Sigmoid colon (tissue), 4 donors: ENCODE data around the gene STKLD1.

Experiments used
- EP300 ChIP-seq, 4 donors: sonication (generic); formaldehyde crosslinking; IDR thresholded peaks; one replicate each; pipeline ENCODE4 v1.6.1; 2017; ENCODE audit warnings: antibody characterized with exemption in 4 of 4
- POLR2AphosphoS5 ChIP-seq, 4 donors: sonication (generic); formaldehyde crosslinking; IDR thresholded peaks; one replicate each; pipeline ENCODE4 v1.6.1; 2017; ENCODE audit warnings: antibody characterized with exemption in 4 of 4
- TF ChIP-seq, protein P1 (sequence below), 4 experiments: fragments of 450-650 bp in 3 of 4; fragments of 200-600 bp in 1 of 4; IDR thresholded peaks; one replicate each; pipeline ENCODE4 v1.5.1; 2016 to 2019; ENCODE audit warnings: antibody characterized with exemption in 4 of 4, mild to moderate bottlenecking in 3 of 4, moderate library complexity in 2 of 4

DNA sequence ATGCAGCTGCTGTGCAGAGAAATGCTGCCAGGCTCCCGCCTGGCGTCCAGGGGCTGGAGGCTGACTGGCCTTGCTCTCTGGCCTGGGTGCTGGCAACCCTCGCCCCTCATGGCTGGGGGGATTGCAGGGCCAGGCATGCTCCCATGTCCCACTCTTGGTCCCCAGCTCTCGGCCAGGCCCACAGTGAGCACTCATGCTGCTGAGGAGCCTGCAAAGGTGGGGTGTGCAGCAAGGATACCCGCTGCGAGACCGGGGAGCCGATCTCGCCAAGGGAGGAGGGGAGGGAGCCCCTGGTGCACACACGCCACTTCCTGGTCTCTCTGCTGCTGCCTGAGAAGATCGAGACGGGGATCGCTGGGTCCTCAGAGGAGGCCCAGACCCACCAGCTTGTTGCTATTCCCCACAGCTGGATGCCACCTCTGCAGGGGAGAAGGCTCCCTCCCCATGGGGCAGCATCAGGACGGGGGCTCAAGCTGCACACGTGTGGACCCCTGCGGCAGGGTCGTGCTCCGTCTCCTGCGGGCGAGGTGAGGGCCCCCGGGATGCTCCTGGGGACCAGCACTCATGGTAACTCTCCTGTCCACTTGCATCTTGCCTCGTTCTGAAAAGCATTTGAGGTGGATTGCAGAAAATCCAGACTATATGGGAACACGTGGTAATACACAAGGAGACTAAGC lies 69.3 kb downstream of the STKLD1 start:
- TF ChIP-seq, protein P1, sequence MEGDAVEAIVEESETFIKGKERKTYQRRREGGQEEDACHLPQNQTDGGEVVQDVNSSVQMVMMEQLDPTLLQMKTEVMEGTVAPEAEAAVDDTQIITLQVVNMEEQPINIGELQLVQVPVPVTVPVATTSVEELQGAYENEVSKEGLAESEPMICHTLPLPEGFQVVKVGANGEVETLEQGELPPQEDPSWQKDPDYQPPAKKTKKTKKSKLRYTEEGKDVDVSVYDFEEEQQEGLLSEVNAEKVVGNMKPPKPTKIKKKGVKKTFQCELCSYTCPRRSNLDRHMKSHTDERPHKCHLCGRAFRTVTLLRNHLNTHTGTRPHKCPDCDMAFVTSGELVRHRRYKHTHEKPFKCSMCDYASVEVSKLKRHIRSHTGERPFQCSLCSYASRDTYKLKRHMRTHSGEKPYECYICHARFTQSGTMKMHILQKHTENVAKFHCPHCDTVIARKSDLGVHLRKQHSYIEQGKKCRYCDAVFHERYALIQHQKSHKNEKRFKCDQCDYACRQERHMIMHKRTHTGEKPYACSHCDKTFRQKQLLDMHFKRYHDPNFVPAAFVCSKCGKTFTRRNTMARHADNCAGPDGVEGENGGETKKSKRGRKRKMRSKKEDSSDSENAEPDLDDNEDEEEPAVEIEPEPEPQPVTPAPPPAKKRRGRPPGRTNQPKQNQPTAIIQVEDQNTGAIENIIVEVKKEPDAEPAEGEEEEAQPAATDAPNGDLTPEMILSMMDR (IDR thresholded peaks at IDR 0.05) = no peak
- TF ChIP-seq EP300 (IDR thresholded peaks at IDR 0.05) (no peak), POLR2AphosphoS5 (IDR thresholded peaks at IDR 0.05) (no peak)
